Measurements from ENCODE around the gene ZMIZ1.

ZMIZ1 gene

GRCh38 chr10:79068562-79069324 is at the start of gene ZMIZ1:
Gene ZMIZ1 (plus strand): TSS chr10:79068966. CDS start chr10:79201633, 132,667 bp downstream.
- H3K27ac ChIP-seq: peak within 1 kb of the TSS; percentile 84 to 99 (median 96)
- peak within 1 kb of the TSS; percentile 67 to 96 (median 84) for H3K4me3 ChIP-seq

- Histone ChIP-seq H3K27ac (peak overlapping the region in 11 of 21 experiments; percentile 1 to 82 (median 47)), H3K4me3 (no peak overlapping the region)
Observed at GRCh38 chr10:79019441-79020014, 49.2 kb upstream of the ZMIZ1 start.

DNA sequence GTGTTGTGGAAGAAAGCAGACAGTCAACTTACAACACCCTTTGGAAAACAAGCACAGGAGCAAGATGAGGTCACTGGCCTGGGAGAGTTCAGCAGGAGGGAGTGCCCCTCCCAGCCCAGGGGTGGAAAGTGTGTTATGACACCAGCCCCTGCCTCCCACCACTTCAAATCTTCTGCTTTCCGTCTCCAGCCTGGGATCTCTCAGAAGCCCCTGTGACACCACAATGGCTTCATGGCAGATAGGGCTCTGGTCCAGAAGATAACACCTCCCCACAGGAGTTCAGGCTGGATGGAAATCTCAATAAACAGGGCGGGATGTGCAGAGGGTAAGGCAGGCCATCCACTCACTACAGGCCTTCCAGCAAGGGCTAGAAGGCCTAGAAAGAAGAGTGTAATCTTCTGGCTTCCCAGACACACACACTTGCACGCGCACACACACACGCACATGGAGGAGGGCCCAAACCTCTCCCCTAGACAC is 48.7 kb upstream of the ZMIZ1 start:
- Histone ChIP-seq H3K4me3 (no peak overlapping the region), H3K27ac (peak overlapping the region in 17 of 21 experiments; percentile 2 to 82 (median 47))

DNA sequence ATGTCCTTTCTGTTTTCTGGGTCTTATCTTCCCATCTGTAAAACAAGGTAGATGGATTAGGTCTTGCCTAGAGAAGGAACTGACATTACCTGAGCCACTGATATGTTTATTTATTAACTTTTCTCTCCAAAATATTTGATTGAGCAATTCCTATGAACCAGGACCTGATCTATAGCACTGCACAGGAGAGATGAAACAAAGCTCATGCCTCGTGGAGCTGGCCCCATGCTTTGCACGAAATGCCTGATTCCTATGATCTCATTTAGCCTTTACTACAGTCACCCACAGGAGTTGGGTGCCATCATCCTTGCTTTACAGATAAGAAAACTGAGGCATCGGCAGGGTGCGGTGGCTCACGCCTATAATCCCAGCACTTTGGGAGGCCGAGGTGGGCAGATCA is 48.2 kb upstream of the ZMIZ1 start:
- peak overlapping the region in 12 of 21 experiments; percentile 2 to 82 (median 48) for H3K27ac ChIP-seq
- H3K4me3 ChIP-seq: no peak overlapping the region

DNA sequence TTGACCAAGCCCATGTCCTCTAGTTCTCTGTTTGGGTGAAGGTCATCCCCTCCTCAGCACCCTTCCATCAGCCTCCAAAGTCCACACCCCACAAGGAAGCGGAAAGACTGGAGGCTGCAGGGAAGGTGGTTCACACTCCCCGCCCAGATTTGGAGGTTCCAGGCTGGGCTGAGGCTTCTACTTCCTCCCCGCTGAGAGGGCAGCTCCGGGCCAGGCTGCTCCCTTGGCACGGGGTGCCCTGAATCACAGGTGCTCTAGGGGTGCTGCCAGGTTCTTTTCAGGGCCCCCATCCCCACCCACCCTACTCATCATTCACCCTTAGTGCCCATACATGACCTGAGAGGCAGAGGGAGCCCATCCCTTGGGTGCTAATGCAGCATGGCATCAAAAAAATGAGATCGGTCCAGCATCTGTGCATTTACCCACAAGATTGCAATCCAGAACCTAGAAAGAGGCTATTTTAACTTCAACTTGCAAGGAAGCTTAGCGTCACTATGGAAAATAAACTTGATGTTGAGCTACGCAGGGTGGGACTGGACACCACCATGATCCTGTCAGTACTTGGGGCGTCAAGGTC is 47.3 kb upstream of the ZMIZ1 start:
- Histone ChIP-seq H3K27ac (peak overlapping the region in 2 of 21 experiments; percentile 66 to 82), H3K4me3 (no peak overlapping the region)

DNA sequence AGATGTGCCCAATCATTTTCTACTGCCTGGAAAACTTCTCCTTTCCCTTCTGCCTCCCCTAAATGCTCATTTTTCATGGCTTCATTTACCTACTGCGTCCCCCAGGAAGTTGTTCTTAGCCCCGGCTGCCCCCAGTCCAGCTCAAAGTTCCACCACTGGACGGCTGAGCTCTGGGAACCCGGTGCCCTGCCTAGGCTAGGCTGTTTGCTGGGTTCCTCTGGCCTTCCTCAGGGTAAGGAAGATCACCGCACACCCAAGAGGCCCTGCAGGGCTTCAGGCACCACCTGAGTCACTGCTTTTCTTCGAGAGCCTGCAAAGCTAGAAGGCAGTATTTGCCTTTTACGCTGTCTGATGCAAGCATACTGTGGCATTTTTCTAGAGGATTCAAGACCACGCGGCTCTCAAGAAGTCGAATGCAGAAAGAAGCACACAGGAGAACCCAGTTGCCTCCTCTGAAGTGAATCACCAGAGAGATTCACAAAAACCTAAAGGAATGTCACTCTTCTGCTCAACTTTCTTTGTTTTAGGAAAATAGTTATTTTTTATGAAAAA is 46.7 kb upstream of the ZMIZ1 start:
- Histone ChIP-seq H3K4me3 (no peak overlapping the region), H3K27ac (peak overlapping the region in 1 of 21 experiments; percentile 21)

GRCh38 chr10:79022565-79023230 is 46.1 kb upstream of the ZMIZ1 start:
- no peak overlapping the region for H3K4me3 ChIP-seq
- H3K27ac ChIP-seq: no peak overlapping the region

DNA sequence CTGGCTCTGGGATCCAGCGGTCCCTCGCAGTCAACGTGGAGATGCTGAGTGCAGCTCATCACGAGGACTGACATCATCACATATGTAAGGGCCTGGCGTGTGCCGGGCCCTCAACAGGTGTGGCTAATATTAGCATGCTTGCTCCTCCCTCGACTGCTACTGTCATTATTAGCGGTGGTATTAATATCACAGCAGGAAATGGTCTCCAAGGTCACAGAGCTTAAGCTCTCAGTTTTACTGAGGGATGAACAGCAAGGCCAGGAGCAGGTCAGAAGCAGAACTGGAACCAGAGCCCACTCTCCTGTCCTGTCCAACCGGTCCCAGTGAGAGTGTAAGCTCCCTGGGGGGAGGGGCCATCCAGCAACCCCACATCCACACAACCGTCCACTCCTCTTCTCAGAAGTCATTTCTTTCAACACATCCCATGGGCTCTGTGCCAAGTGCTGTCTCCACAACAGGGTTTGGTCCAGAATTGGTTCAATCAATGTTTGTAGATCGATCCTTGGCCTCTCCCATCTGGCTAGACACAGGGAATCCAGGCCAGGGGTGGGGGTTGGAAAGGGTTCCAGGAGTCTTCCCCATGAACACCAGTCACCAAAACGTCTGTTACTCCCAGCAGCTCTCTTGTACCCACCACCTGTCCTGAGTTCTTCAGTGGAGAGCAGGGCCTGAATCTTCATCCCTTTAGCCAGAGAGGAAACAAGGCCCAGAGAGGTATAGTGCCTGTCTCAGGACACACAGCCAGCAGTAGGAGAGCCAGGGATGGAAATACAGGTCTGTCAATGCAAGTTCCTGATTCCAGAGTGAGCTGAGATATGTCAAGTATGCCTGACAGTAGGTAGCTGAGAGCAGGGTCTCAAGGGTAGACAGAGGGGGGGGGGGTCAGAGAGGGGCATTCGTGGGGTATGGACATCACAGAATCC is 45.3 kb upstream of the ZMIZ1 start:
- H3K27ac ChIP-seq: no peak overlapping the region
- no peak overlapping the region for H3K4me3 ChIP-seq

DNA sequence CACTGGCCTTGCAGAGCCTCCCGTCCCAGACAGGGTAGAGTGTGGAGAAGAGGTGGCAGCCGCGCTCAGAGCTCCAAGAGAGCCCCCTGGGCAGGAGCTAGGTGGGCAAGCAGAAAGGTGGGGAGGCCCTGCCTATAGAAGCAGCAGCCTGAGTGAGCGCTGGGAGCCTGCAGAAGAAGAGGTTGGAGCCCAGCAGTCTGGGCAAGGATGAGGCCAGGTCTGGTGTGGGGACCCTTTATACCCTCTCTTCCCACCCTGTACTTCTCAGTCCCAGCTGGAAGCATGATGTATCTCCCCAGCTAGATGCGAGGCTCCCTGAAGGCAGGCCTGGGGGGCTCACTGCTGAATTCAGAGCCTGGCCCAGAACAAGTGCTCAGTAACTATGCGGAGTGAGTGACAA is 44.5 kb upstream of the ZMIZ1 start:
- H3K27ac ChIP-seq: no peak overlapping the region

GRCh38 chr10:79024720-79025198 is 44.0 kb upstream of the ZMIZ1 start:
- Histone ChIP-seq H3K27ac (no peak overlapping the region), H3K4me3 (no peak overlapping the region)

More for the DNA sequence above, 44.5 kb upstream of the ZMIZ1 start:
- H3K4me3 ChIP-seq: no peak overlapping the region

DNA sequence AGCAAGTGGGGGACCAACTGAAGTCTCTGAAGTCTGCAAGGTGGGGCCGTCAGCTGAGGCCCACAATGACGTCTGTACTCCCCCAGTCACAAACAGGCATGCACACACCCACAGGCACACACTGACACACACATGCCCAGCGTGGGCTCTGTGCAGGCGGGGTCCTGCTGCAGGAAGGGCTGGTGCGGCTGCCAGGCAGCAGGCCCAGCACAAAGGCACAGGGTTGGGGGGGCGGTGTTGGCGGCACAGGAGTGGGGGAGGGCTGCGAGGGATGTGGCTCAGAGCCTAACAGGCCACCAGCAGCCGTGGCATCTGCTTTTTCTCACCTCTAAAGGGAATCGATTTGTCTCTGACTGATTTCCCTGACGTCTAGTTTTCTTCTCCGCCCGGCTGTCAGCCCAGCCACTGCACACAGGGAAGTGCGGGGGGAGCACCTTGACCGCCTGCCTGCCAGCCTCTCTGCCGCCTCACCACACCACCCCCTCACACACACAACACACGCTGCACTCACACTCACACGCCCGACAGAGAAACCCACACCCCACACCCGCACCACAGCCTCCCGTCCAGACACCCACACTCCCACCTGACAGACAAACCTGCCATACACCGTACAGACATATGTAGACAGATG is 43.5 kb upstream of the ZMIZ1 start:
- Histone ChIP-seq H3K27ac (no peak overlapping the region), H3K4me3 (no peak overlapping the region)

DNA sequence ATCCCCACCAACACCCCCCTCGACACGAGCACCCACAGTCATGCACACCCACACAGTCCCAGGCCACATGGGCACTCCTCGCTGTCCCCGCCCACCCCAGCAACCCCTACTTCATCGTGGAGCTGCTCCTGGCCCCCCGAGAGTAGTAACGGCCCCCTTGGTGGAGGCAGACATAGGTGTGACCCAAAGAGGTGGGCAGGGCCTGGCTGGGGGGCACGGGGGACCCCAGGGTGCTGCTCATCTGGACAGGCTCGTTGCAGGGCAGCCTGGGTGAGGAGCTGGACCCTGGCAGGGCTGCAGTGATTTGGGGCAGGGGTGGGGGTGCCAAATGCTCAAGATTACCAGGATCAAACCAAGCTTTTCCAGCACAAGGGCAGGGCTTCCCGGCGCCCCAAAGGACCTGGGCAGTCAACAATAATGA is 42.4 kb upstream of the ZMIZ1 start:
- no peak overlapping the region for H3K27ac ChIP-seq

GRCh38 chr10:79026806-79027146 is 42.0 kb upstream of the ZMIZ1 start:
- Histone ChIP-seq H3K27ac (no peak overlapping the region), H3K4me3 (no peak overlapping the region)

More for the DNA sequence above, 42.4 kb upstream of the ZMIZ1 start:
- H3K4me3 ChIP-seq: no peak overlapping the region

DNA sequence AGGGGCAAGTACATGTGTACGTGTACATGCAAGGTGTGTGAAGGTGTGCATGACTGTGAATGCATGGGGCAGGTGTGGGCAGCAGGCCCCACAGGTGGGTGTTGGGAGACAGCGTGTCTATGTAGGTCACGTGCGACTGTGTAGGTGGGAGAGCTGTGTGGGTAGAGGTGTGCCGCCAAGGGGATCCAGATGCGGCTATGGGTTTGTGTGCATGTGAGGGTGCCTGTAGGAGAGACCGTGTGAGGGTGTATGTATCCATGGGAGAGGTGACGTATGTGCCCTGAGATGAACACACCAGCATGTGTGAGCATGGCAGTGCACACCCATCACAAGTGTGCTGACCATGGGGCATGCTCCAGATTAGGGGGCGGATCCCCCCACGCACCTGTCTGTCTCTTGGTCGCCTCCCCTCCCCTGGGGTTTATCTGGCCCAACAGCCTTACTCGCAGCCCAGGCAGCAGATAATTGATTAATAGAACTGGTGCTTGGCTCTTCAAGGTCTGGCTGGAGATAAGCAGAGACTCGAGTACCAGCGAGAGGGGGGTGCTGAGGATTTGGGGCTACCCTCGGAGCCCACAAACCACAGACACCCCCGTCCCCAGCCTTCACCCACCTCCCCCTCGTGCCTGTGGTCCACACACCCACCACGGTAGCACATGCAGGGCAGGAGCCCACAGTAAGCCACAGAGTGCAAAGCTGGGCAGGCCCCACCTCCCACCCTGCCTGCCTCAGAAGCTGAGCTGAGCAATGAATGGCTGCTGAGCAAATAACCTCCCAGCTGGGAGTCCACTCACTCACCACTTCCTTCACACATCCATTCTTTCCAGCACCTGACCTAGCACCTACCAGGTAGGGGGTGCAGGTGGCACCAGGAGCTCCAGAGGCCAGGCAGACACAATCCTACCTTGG is 41.4 kb upstream of the ZMIZ1 start:
- no peak overlapping the region for H3K4me3 ChIP-seq
- H3K27ac ChIP-seq: no peak overlapping the region

DNA sequence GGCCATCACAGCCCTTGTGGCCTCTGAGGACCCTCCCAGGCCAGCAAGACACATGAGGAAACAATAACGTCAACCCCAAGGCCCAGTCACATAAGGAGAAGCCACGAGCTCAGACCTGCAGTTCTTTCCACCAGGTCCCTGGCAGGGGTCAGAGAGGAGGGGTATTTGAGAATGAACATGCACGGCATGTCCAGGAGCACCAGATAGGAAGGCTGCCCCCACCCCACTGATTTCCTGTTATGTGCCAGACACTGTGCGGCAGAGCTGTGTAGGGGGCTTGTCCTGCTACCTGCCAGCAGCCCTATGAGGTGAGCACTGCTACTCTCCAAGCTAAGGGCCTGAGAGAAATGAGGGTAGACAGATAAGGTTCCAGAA is 40.7 kb upstream of the ZMIZ1 start:
- Histone ChIP-seq H3K4me3 (no peak overlapping the region), H3K27ac (no peak overlapping the region)

GRCh38 chr10:79028451-79029010 is 40.2 kb upstream of the ZMIZ1 start:
- Histone ChIP-seq H3K27ac (no peak overlapping the region), H3K4me3 (no peak overlapping the region)
